HEK293 (cell line): ENCODE measurements around the gene APOA5.

Experiments used
- CTCF ChIA-PET: fragments of 350-600 bp; formaldehyde crosslinking; extraction: SDS; loops from one replicate; lab custom pipeline; 2021; ENCODE audit warnings: antibody characterized with exemption; lab: Yijun Ruan, JAX
- POLR2A ChIA-PET: fragments of 300-600 bp; formaldehyde crosslinking; extraction: SDS; loops from one replicate; lab custom pipeline; 2020; ENCODE audit warnings: antibody characterized with exemption, inconsistent platforms; lab: Yijun Ruan, JAX
- H3K27ac ChIP-seq: fragments of 200-500 bp; sonication (Bioruptor generic); 2 replicates; pipeline ENCODE4 v1.5.1; 2014; ENCODE audit warnings: low read depth, low read length, control low read depth, inconsistent platforms; ENCODE audit errors: extremely low read depth
- H3K36me3 ChIP-seq, 2 experiments: fragments of 200-500 bp in 1 of 2; sonication (Bioruptor generic) in 1 of 2; 1 replicate in 1 of 2; 2 replicates in 1 of 2; pipeline ENCODE4 v1.5.1; 2014 to 2017; ENCODE audit warnings: inconsistent platforms in 2 of 2, low read length in 2 of 2; ENCODE audit not compliant: control insufficient read depth in 2 of 2, insufficient read depth in 1 of 2
- H3K4me1 ChIP-seq: fragments of 200-500 bp; sonication (Bioruptor generic); 2 replicates; pipeline ENCODE4 v1.5.1; 2014; ENCODE audit warnings: mild to moderate bottlenecking, low read length, inconsistent platforms; ENCODE audit not compliant: control insufficient read depth, insufficient read depth
- H3K4me3 ChIP-seq: 2 replicates; pipeline ENCODE4 v1.5.1; 2011; ENCODE audit warnings: low read depth, mild to moderate bottlenecking, control low read depth, low read length, moderate library complexity
- H3K9me3 ChIP-seq: fragments of 200-500 bp; sonication (Bioruptor generic); 2 replicates; pipeline ENCODE4 v1.5.1; 2014; ENCODE audit warnings: low read depth, low read length, inconsistent platforms; ENCODE audit not compliant: control insufficient read depth, insufficient read depth
- KLF8 ChIP-seq: fragments of 450-650 bp; formaldehyde crosslinking; IDR thresholded peaks from 2 replicates; pipeline ENCODE4 v1.5.1; 2016; ENCODE audit warnings: missing biosample characterization, missing genetic modification characterization
- SCRT2 ChIP-seq: fragments of 450-650 bp; formaldehyde crosslinking; IDR thresholded peaks from 2 replicates; pipeline ENCODE4 v1.5.1; 2016; ENCODE audit warnings: missing biosample characterization, missing genetic modification characterization
- ZBTB8A ChIP-seq: fragments of 450-650 bp; formaldehyde crosslinking; IDR thresholded peaks from 2 replicates; pipeline ENCODE4 v1.5.1; 2016; ENCODE audit warnings: missing biosample characterization, missing genetic modification characterization
- ZNF121 ChIP-seq: fragments of 450-650 bp; formaldehyde crosslinking; IDR thresholded peaks from 2 replicates; pipeline ENCODE4 v1.5.1; 2016; ENCODE audit warnings: missing biosample characterization, missing genetic modification characterization
- ZNF133 ChIP-seq: fragments of 450-650 bp; formaldehyde crosslinking; IDR thresholded peaks from 2 replicates; pipeline ENCODE4 v1.5.1; 2016; ENCODE audit warnings: missing biosample characterization, missing genetic modification characterization
- ZNF169 ChIP-seq: fragments of 450-650 bp; formaldehyde crosslinking; IDR thresholded peaks from 2 replicates; pipeline ENCODE4 v1.5.1; 2016; ENCODE audit warnings: missing biosample characterization, missing genetic modification characterization
- ZNF248 ChIP-seq: fragments of 450-650 bp; formaldehyde crosslinking; IDR thresholded peaks from 2 replicates; pipeline ENCODE4 v1.5.1; 2017; ENCODE audit warnings: missing biosample characterization, missing genetic modification characterization
- ZNF280C ChIP-seq: fragments of 450-650 bp; formaldehyde crosslinking; IDR thresholded peaks from 2 replicates; pipeline ENCODE4 v1.5.1; 2016; ENCODE audit warnings: missing biosample characterization, missing genetic modification characterization
- ZNF362 ChIP-seq: fragments of 450-650 bp; formaldehyde crosslinking; IDR thresholded peaks from 2 replicates; pipeline ENCODE4 v1.5.1; 2016; ENCODE audit warnings: missing biosample characterization, missing genetic modification characterization
- ZNF404 ChIP-seq: fragments of 450-650 bp; formaldehyde crosslinking; IDR thresholded peaks from 2 replicates; pipeline ENCODE4 v1.5.1; 2017; ENCODE audit warnings: missing biosample characterization, missing genetic modification characterization
- ZNF416 ChIP-seq: fragments of 450-650 bp; formaldehyde crosslinking; IDR thresholded peaks from 2 replicates; pipeline ENCODE4 v1.5.1; 2016; ENCODE audit warnings: missing biosample characterization, missing genetic modification characterization
- ZNF426 ChIP-seq: fragments of 450-650 bp; formaldehyde crosslinking; IDR thresholded peaks from 2 replicates; pipeline ENCODE4 v1.5.1; 2017; ENCODE audit warnings: missing biosample characterization, missing genetic modification characterization, mild to moderate bottlenecking, inconsistent platforms, moderate library complexity
- ZNF501 ChIP-seq: fragments of 450-650 bp; formaldehyde crosslinking; IDR thresholded peaks from 2 replicates; pipeline ENCODE4 v1.5.1; 2016; ENCODE audit warnings: missing biosample characterization, missing genetic modification characterization
- ZNF548 ChIP-seq: fragments of 450-650 bp; formaldehyde crosslinking; IDR thresholded peaks from 2 replicates; pipeline ENCODE4 v1.5.1; 2016; ENCODE audit warnings: missing biosample characterization, missing genetic modification characterization
- ZNF629 ChIP-seq: fragments of 450-650 bp; formaldehyde crosslinking; IDR thresholded peaks from 2 replicates; pipeline ENCODE4 v1.5.1; 2017; ENCODE audit warnings: missing biosample characterization, missing genetic modification characterization
- ZNF701 ChIP-seq: fragments of 450-650 bp; formaldehyde crosslinking; IDR thresholded peaks from 2 replicates; pipeline ENCODE4 v1.5.1; 2016; ENCODE audit warnings: missing biosample characterization, missing genetic modification characterization
- ZNF707 ChIP-seq: fragments of 450-650 bp; formaldehyde crosslinking; IDR thresholded peaks from 2 replicates; pipeline ENCODE4 v1.5.1; 2016; ENCODE audit warnings: missing biosample characterization, missing genetic modification characterization
- ZNF785 ChIP-seq: fragments of 450-650 bp; formaldehyde crosslinking; IDR thresholded peaks from 2 replicates; pipeline ENCODE4 v1.5.1; 2016; ENCODE audit warnings: missing biosample characterization, missing genetic modification characterization
- ZSCAN18 ChIP-seq: fragments of 450-650 bp; formaldehyde crosslinking; IDR thresholded peaks from 2 replicates; pipeline ENCODE4 v1.5.1; 2016; ENCODE audit warnings: missing biosample characterization, missing genetic modification characterization

APOA5 gene

GRCh38 chr11:116825854-116826750, 34.4 kb upstream of the APOA5 start:
- TF ChIP-seq ZBTB8A, result no peak
- H3K27ac ChIP-seq, result no peak overlapping the region
- ChIA-PET CTCF (interaction anchor here (0.9 to 1.2 kb wide), 4 partner anchors 10 to 36 kb away, joined by 3 to 4 read pairs (median 4); no protein-coding TSS in a partner anchor), POLR2A (no interaction called here)
- H3K9me3 ChIP-seq, result no peaks in the 10 kb centered on the region
- H3K4me3 ChIP-seq, result no peak overlapping the region
- no peaks in the 10 kb centered on the region for H3K36me3 ChIP-seq
- no peaks in the 10 kb centered on the region for H3K4me1 ChIP-seq

- ChIA-PET CTCF (interaction anchor here (0.9 to 1.2 kb wide), 2 partner anchors 10 to 35 kb away, joined by 3 to 4 read pairs; no protein-coding TSS in a partner anchor), POLR2A (no interaction called here)
- no peak overlapping the region for H3K27ac ChIP-seq
- no peak for TF ChIP-seq ZNF416 (tag by site-specific recombination)
- no peak for TF ChIP-seq ZNF248 (tag by site-specific recombination)
- no peak for TF ChIP-seq ZNF280C (tag by site-specific recombination)
- no peak for TF ChIP-seq ZNF707 (tag by site-specific recombination)
- no peak for TF ChIP-seq ZNF362 (tag by site-specific recombination)
- no peak for TF ChIP-seq SCRT2 (tag by site-specific recombination)
- TF ChIP-seq ZSCAN18 (tag by site-specific recombination), result no peak
- no peak for TF ChIP-seq ZNF785 (tag by site-specific recombination)
- TF ChIP-seq ZNF404, result no peak
- TF ChIP-seq ZNF629, result no peak
- no peak for TF ChIP-seq ZNF169 (tag by site-specific recombination)
- no peak for TF ChIP-seq ZNF121 (tag by site-specific recombination)
- TF ChIP-seq ZNF548 (tag by site-specific recombination), result no peak
- TF ChIP-seq ZNF426, result no peak
- no peaks in the 10 kb centered on the region for H3K9me3 ChIP-seq
- H3K36me3 ChIP-seq, result no peaks in the 10 kb centered on the region
- no peaks in the 10 kb centered on the region for H3K4me1 ChIP-seq
- H3K4me3 ChIP-seq, result no peak overlapping the region
These were observed 33.8 kb upstream of the APOA5 start for GRCh38 chr11:116825434-116825833.

- H3K9me3 ChIP-seq, result no peaks in the 10 kb centered on the region
- H3K36me3 ChIP-seq, result no peaks in the 10 kb centered on the region
- no peak within 1 kb of the TSS for H3K4me3 ChIP-seq
- no peaks in the 10 kb centered on the region for H3K4me1 ChIP-seq
- TF ChIP-seq ZNF701 (tag by site-specific recombination) (no peak), ZNF501 (no peak), ZNF133 (tag by site-specific recombination) (no peak), KLF8 (tag by site-specific recombination) (no peak)
- CTCF ChIA-PET, result interaction anchor here (0.6 to 1.0 kb wide), 2 partner anchors 33 to 38 kb away, joined by 3 to 4 read pairs; no protein-coding TSS in a partner anchor
- H3K27ac ChIP-seq, result no peak within 1 kb of the TSS
- POLR2A ChIA-PET, result no interaction called here
These were observed 31.6 kb upstream of the APOA5 start, which contains the start of gene APOA4 for GRCh38 chr11:116823031-116823843. TSS of gene APOA4 (minus strand) at chr11:116823304. CDS start at chr11:116823191, 113 bp downstream.
